Measurements from ENCODE around the gene USP13. TPM values are rescaled to one million over a fixed set of nuclear protein-coding genes. Genes with fewer than 3 reads are reported as not detected.

Gene USP13
- total RNA-seq, 4 donors from 2014 or later, result 1.5 to 6.5 (median 4.1) TPM

DNA sequence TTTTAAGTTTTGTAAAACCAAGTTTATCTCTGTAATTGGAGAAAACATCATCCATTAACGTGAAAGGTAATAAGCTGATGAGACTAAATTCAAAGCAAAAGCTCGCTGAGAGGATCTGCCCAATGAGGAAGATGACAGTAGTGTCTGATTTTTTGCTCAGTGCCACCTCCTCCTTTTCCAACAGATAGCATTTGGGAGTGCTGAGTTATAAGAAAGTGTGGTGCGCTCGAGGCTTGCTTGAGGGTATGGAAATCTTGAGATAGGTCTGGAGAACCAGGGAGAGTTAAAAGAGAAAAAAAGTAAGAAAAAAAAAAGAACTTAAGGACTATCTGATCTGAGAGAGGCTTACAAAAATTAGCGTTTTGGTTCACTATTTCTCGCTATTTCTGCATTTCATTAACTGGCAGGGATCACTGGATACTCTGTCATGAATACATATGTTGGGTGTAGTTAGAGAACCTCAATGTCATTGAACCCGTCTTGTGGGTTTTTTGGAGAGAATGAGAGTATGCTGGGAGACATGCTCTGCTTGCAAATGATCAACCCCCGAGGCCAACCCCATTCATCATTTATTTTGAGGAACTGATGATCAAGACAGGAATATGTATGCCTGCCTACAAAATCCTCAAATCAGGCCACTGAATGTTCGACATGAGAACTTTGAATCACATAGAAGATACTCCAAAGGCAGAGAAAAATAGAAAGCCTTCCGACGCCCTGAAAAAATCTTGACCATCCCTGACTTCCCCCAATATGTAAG lies 973 bp upstream of the USP13 start:
- H3K36me3 ChIP-seq, result no peaks in the 10 kb centered on the region
- WGBS, 2 donors, result 35 to 43% methylated on average over 11 of the region's 11 CpGs
- H3K9me3 ChIP-seq, result no peaks in the 10 kb centered on the region
- peaks cover 5 to 30% (median 7%) of the 10 kb centered on the region in 3 donors for H3K4me1 ChIP-seq
- no peak for DNase-seq
- peak overlapping the region; percentile 76 to 92 (median 81) for H3K4me3 ChIP-seq
- intact Hi-C loops (cut with DNase I), result no loop called here
- H3K27ac ChIP-seq, result peak overlapping the region; percentile 89 to 96 (median 92)
- TF ChIP-seq, protein P1, sequence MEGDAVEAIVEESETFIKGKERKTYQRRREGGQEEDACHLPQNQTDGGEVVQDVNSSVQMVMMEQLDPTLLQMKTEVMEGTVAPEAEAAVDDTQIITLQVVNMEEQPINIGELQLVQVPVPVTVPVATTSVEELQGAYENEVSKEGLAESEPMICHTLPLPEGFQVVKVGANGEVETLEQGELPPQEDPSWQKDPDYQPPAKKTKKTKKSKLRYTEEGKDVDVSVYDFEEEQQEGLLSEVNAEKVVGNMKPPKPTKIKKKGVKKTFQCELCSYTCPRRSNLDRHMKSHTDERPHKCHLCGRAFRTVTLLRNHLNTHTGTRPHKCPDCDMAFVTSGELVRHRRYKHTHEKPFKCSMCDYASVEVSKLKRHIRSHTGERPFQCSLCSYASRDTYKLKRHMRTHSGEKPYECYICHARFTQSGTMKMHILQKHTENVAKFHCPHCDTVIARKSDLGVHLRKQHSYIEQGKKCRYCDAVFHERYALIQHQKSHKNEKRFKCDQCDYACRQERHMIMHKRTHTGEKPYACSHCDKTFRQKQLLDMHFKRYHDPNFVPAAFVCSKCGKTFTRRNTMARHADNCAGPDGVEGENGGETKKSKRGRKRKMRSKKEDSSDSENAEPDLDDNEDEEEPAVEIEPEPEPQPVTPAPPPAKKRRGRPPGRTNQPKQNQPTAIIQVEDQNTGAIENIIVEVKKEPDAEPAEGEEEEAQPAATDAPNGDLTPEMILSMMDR (IDR thresholded peaks at IDR 0.05), result no peak
- TF ChIP-seq POLR2A (IDR thresholded peaks at IDR 0.05), result no peak
- no peaks in the 10 kb centered on the region for H3K27me3 ChIP-seq

DNA sequence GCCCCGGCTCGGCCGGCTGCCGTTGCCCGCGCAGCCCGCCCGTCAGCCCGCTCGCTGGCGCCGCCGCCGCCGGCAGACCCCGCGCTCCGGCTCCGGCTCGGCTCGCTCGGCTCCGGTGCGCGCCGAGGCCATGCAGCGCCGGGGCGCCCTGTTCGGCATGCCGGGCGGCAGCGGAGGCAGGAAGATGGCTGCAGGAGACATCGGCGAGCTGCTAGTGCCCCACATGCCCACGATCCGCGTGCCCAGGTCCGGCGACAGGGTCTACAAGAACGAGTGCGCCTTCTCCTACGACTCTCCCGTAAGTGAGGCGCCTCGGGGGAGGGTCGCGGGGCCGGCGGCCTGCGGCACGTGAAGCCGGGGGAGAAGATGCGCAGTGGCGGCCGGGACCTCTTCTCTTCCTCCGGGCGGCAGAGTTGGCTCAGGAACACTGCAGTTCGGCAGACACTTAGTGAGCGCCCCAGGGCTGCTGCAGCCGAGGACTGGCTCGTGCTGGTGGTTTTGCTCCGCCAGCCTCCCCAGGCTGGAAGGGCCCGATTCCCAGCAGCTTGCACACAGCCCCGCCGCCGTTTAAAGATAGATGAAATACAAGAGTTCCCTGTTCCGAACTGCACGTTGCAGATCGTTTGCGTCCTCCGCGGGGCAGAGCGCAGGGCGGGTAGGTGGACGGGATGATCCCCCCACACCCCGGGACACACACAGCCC lies 407 bp downstream of the USP13 start:
- Histone ChIP-seq H3K4me1 (peaks cover 5 to 30% (median 7%) of the 10 kb centered on the region in 3 donors), H3K36me3 (no peaks in the 10 kb centered on the region), H3K27ac (peak overlapping the region; percentile 89 to 96 (median 92)), H3K27me3 (no peaks in the 10 kb centered on the region), H3K4me3 (peak overlapping the region; percentile 76 to 92 (median 81)), H3K9me3 (no peaks in the 10 kb centered on the region)
- WGBS, 2 donors, result 0% methylated on average over 10 to 18 of the region's 77 CpGs
- peak in 1 of 4 donors; percentile 27 for TF ChIP-seq POLR2A (IDR thresholded peaks at IDR 0.05)
- TF ChIP-seq, protein P1 (IDR thresholded peaks at IDR 0.05), result peak in 2 of 6 experiments; percentile 11 to 12
- intact Hi-C loops (cut with DNase I), result no loop called here
- no peak for DNase-seq

DNA sequence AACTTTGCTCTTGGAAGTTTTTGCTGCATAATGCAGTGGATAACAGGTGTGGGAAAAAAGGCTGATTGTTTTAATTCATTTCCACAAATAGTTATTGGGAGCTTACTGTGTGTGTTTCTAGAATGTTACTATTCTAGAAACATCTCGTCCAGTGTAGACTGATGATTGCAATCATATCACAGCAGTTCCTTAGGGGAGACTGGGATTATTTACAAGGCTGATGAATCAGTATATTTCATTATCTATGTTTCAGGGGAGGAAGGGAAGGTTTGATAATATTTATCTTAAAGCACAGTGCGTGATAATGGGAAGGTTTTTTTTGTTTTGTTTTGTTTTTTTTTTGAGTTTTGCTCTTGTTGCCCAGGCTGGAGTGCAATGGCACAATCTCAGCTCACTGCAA lies 2.4 kb downstream of the USP13 start:
- H3K36me3 ChIP-seq, result no peaks in the 10 kb centered on the region
- intact Hi-C loops (cut with DNase I), result no loop called here
- WGBS, 2 donors, result 74 to 98% methylated on average over 2 of the region's 2 CpGs

DNA sequence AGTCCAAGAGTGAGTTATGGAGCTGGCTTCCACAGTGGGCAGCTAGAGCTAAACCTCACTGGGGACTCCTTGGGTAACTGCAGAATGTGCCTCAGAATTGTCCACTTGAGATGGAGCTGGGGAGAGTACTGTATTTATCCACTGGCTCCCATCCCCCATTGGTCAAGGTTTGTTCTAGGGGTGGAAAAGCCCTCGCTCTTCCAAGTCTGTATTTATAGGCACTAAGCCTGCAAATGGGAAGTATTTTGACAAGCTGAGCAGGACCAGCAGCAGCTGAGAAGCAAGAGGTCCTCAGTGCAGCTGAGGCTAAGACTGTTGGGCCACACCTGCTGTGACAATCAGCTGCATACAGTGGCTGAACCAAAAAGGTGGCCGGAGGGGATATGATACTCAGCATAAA lies 5.8 kb downstream of the USP13 start:
- H3K27ac ChIP-seq, result no peak overlapping the region
- H3K36me3 ChIP-seq, result no peaks in the 10 kb centered on the region
- no peak for DNase-seq
- H3K4me3 ChIP-seq, result no peak overlapping the region
- TF ChIP-seq, protein P1 (IDR thresholded peaks at IDR 0.05), result no peak
- TF ChIP-seq POLR2A (IDR thresholded peaks at IDR 0.05), result no peak
- 87 to 97% methylated on average over 2 of the region's 2 CpGs for WGBS, 2 donors
- intact Hi-C loops (cut with DNase I), result no loop called here
- peaks cover 5 to 36% (median 7%) of the 10 kb centered on the region in 3 donors for H3K4me1 ChIP-seq
- no peaks in the 10 kb centered on the region for H3K27me3 ChIP-seq
- H3K9me3 ChIP-seq, result no peaks in the 10 kb centered on the region

More for the DNA sequence above, 2.4 kb downstream of the USP13 start:
- peaks cover 5 to 30% (median 7%) of the 10 kb centered on the region in 3 donors for H3K4me1 ChIP-seq
- no peak overlapping the region for H3K4me3 ChIP-seq
- no peaks in the 10 kb centered on the region for H3K27me3 ChIP-seq
- no peak for DNase-seq
- H3K27ac ChIP-seq, result no peak overlapping the region
- no peaks in the 10 kb centered on the region for H3K9me3 ChIP-seq
- TF ChIP-seq, protein P1 (IDR thresholded peaks at IDR 0.05), result no peak
- TF ChIP-seq POLR2A (IDR thresholded peaks at IDR 0.05), result no peak

DNA sequence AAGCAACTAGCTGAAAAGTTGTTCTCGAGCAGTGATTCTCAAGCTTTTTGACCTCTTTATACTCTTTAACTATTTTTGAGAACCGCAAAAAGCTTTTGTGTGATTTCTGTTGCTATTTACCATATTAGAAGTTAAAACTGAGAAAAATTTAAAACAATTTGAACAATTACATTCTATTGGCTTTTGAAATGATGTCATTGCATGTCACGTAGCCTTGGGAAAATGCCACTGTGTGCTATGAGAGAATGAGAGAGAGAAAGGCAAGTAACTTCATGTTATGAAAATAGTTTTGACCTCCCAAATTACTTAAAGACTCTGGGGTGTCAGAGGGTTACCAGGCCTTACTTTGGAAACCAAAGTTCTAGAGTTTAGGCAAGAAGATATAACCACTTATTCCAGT lies 8.0 kb downstream of the USP13 start:
- WGBS, 2 donors, result 71 to 76% methylated on average over 3 of the region's 3 CpGs
- DNase-seq, result no peak
- Histone ChIP-seq H3K4me3 (no peak overlapping the region), H3K27me3 (no peaks in the 10 kb centered on the region), H3K9me3 (no peaks in the 10 kb centered on the region), H3K27ac (no peak overlapping the region), H3K4me1 (peaks cover 0 to 23% (median 0%) of the 10 kb centered on the region in 3 donors), H3K36me3 (no peaks in the 10 kb centered on the region)
- TF ChIP-seq, protein P1 (IDR thresholded peaks at IDR 0.05), result no peak
- intact Hi-C loops (cut with DNase I), result no loop called here
